Measurements from ENCODE around the gene S100B. TPM values are rescaled to one million over a fixed set of nuclear protein-coding genes. Genes with fewer than 3 reads are reported as not detected.

S100B gene
- total and polyA plus RNA-seq, 2 of the 8 experiments (the other 6 are each of a cell fraction or from before 2014, with no cell fraction given), result 0.36 to 0.69 TPM

GRCh38 chr21:46567348-46567747 lies 37.5 kb downstream of the S100B start:
- Histone ChIP-seq H3K23ac (ENCODE audit: insufficient read length) (no peak overlapping the region), H3K27me3 (replicated peaks in 1 of 4; ENCODE audit: control insufficient read depth in 3 of 4, extremely low read depth in 1 of 4, insufficient read depth in 3 of 4, low read length in 3 of 4) (no peaks in the 10 kb centered on the region), H3K4ac (replicated peaks; ENCODE audit: insufficient read length, low read depth, low read length) (no peak overlapping the region), H3K79me2 (ENCODE audit: control insufficient read depth in 1 of 2, insufficient read depth in 2 of 2, low read length in 2 of 2) (no peaks in the 10 kb centered on the region), H3K4me3 (ENCODE audit: extremely low read depth in 1 of 4, insufficient read depth in 2 of 4, low read depth in 3 of 4, low read length in 4 of 4) (no peak overlapping the region), H4K8ac (ENCODE audit: extremely low read depth, insufficient read depth, low read length) (no peak overlapping the region), H3K4me1 (replicated peaks in 1 of 4; ENCODE audit: control insufficient read depth in 3 of 4, insufficient read depth in 4 of 4, low read length in 3 of 4) (no peaks in the 10 kb centered on the region), H3K23me2 (ENCODE audit: low read depth, low read length) (no peaks in the 10 kb centered on the region), H4K91ac (replicated peaks; ENCODE audit: insufficient read length, low read length) (no peak overlapping the region), H2BK5ac (ENCODE audit: low read depth, low read length) (no peak overlapping the region), H2BK120ac (replicated peaks; ENCODE audit: low read depth, low read length) (no peak overlapping the region), H3K4me2 (ENCODE audit: insufficient read depth in 1 of 2, low read depth in 2 of 2, low read length in 2 of 2) (no peak overlapping the region), H3K9ac (replicated peaks in 1 of 4; ENCODE audit: extremely low read depth in 1 of 4, low read depth in 3 of 4, low read length in 3 of 4) (no peak overlapping the region), H3K27ac (ENCODE audit: low read depth, low read length) (no peak overlapping the region), H2AFZ (ENCODE audit: low read length) (no peak overlapping the region), H2AK5ac (ENCODE audit: low read depth, low read length) (no peak overlapping the region), H2BK20ac (ENCODE audit: low read length) (no peak overlapping the region), H4K20me1 (replicated peaks in 1 of 2; ENCODE audit: control insufficient read depth in 1 of 2, insufficient read depth in 2 of 2, low read length in 2 of 2) (peaks cover 0 to 3% of the 10 kb centered on the region in 2 experiments), H2BK15ac (ENCODE audit: low read length) (no peak overlapping the region), H4K5ac (ENCODE audit: insufficient read length, low read depth, low read length) (no peak overlapping the region), H2BK12ac (ENCODE audit: low read depth, low read length) (no peak overlapping the region), H3K14ac (ENCODE audit: insufficient read length) (no peak overlapping the region), H3K36me3 (ENCODE audit: control insufficient read depth in 2 of 4, insufficient read depth in 4 of 4, low read length in 3 of 4) (peaks cover 7 to 22% (median 15%) of the 10 kb centered on the region in 4 experiments; a peak in 5 of 8 replicates), H3K79me1 (ENCODE audit: low read depth, low read length) (no peaks in the 10 kb centered on the region), H3K18ac (ENCODE audit: extremely low read depth, low read length) (no peak overlapping the region), H3K9me3 (ENCODE audit: insufficient read depth in 2 of 2, low read depth in 1 of 2, low read length in 1 of 2) (no peaks in the 10 kb centered on the region), H3K56ac (replicated peaks; ENCODE audit: insufficient read length, low read depth, low read length) (no peak overlapping the region)
- DNase-seq (ENCODE audit: low read depth in 1 of 2, low spot score in 2 of 2), result no peak
- WGBS, 2 experiments (ENCODE audit: extremely low coverage in 1 of 2, insufficient coverage in 1 of 2, insufficient read length in 1 of 2, insufficient replicate concordance in 2 of 2, low coverage in 1 of 2, low lambda C conversion rate in 2 of 2, missing lambda C conversion rate in 1 of 2), result 92% methylated on average over 15 of the region's 15 CpGs; no CpG with 5 or more reads in 1 of the 2 experiments
- FAIRE-seq, result no peak
- POLR2A ChIA-PET (ENCODE audit: partially characterized antibody), result no interaction called here
- CTCF ChIA-PET (ENCODE audit: partially characterized antibody), result interaction anchor here (1.9 kb wide), 1 partner anchor 12 kb away, joined by 5 read pairs; no protein-coding TSS in a partner anchor
- TF ChIP-seq TAF1 (IDR thresholded peaks at IDR 0.05; ENCODE audit: low read depth, low read length) (no peak), HDAC6 (IDR thresholded peaks at IDR 0.05; ENCODE audit: low read depth, low read length) (no peak), KDM1A (IDR thresholded peaks at IDR 0.05; ENCODE audit: borderline replicate concordance, low read length) (no peak), JUND (IDR thresholded peaks at IDR 0.05; ENCODE audit: low read length) (no peak), RBBP5 (IDR thresholded peaks at IDR 0.05; ENCODE audit: borderline replicate concordance, low read depth, low read length) (no peak), CHD1 (IDR thresholded peaks at IDR 0.05; ENCODE audit: low read depth, low read length) (no peak), ASH2L (IDR thresholded peaks at IDR 0.05; ENCODE audit: low read length) (no peak)

Measured in H1 (cell line).